K562 (cell line): Measurements from ENCODE around the gene KCTD8. TPM values are rescaled to one million over a fixed set of nuclear protein-coding genes. Genes with fewer than 3 reads are reported as not detected.

Experiments used
- ATAC-seq: fragments of 200-7000 bp; cut with Tn5 transposase; 3 replicates; pipeline ENCODE4 v1.9.1; 2020; ENCODE audit warnings: moderate library complexity
- BruUV-seq: library from RNA; stranded (reverse); fragments of 400-500 nt; replicated peaks from 2 replicates; lab custom pipeline; 2021; lab: Mats Ljungman, UMichigan
- CTCF ChIA-PET: fragments of 300-600 bp; formaldehyde crosslinking; extraction: SDS; loops from one replicate; lab custom pipeline; 2021; ENCODE audit warnings: low intra/inter-chr PET ratio; lab: Yijun Ruan, JAX
- POLR2A ChIA-PET: fragments of 300-600, 350-650 bp; sonication (Branson Sonifier 250); formaldehyde crosslinking; extraction: SDS; loops from one replicate; lab custom pipeline; 2021; ENCODE audit warnings: antibody characterized with exemption, inconsistent platforms; lab: Yijun Ruan, JAX
- DNase-seq, 4 experiments: peaks; one replicate each; pipeline versions ENCODE4 v3.0.0 to v3.0.0-alpha.2; 2011 to 2018; ENCODE audit warnings: low spot score in 3 of 4, mixed read lengths in 3 of 4; ENCODE audit errors: extremely low read depth in 1 of 4
- FAIRE-seq: peaks from 2 replicates; lab custom pipeline; 2011; peaks lifted over from hg19 to GRCh38; lab: Jason Lieb, UNC
- H2AFZ ChIP-seq: 2 replicates; pipeline ENCODE4 v1.6.0; 2011; ENCODE audit warnings: low read depth, low read length, control low read depth, inconsistent platforms
- H3K27ac ChIP-seq: fragments of 200-600 bp; 3 replicates; pipeline ENCODE4 v1.8.0; 2011; ENCODE audit warnings: low read depth, mild to moderate bottlenecking, control low read depth, inconsistent platforms, low read length, moderate library complexity, mixed read lengths; ENCODE audit errors: extremely low read depth
- H3K27me3 ChIP-seq, 2 experiments: fragments of 300-600 bp in 1 of 2; 2 replicates in 1 of 2; 3 replicates in 1 of 2; pipeline versions ENCODE4 v1.6.0 to v1.8.0; 2011; ENCODE audit warnings: inconsistent platforms in 2 of 2, low read length in 2 of 2, mild to moderate bottlenecking in 1 of 2, mixed read lengths in 1 of 2, moderate library complexity in 1 of 2; ENCODE audit not compliant: control insufficient read depth in 2 of 2, insufficient read depth in 2 of 2
- H3K36me3 ChIP-seq: fragments of 300-600 bp; 3 replicates; pipeline ENCODE4 v1.8.0; 2011; ENCODE audit warnings: mild to moderate bottlenecking, low read length, inconsistent platforms; ENCODE audit not compliant: control insufficient read depth, insufficient read depth
- H3K4me1 ChIP-seq, 2 experiments: fragments of 200-600 bp in 1 of 2; replicated peaks in 1 of 2; 2 replicates in 1 of 2; 3 replicates in 1 of 2; pipeline versions ENCODE4 v1.5.1 to v1.8.0; 2011; ENCODE audit warnings: inconsistent platforms in 2 of 2, low read length in 2 of 2, mild to moderate bottlenecking in 1 of 2, mixed read lengths in 1 of 2, moderate library complexity in 1 of 2; ENCODE audit not compliant: control insufficient read depth in 2 of 2, insufficient read depth in 2 of 2
- H3K4me2 ChIP-seq: 2 replicates; pipeline ENCODE4 v1.6.1; 2011; ENCODE audit warnings: low read length, control low read depth, inconsistent platforms, mixed read lengths; ENCODE audit not compliant: insufficient read depth
- H3K4me3 ChIP-seq: fragments of 200-600 bp; sonication (generic), shearing (Covaris generic); 2 replicates; pipeline ENCODE4 v1.5.1; 2016; ENCODE audit warnings: control low read depth, inconsistent platforms
- H3K79me2 ChIP-seq: fragments of 200-600 bp; 3 replicates; pipeline ENCODE4 v1.8.0; 2011; ENCODE audit warnings: low read length, inconsistent platforms; ENCODE audit not compliant: control insufficient read depth, insufficient read depth
- H3K9ac ChIP-seq, 2 experiments: 2 replicates each; pipeline versions ENCODE4 v1.6.0 to v1.6.1; 2011; ENCODE audit warnings: low read depth in 2 of 2, low read length in 2 of 2, control low read depth in 1 of 2, inconsistent platforms in 1 of 2, mild to moderate bottlenecking in 1 of 2, mixed read lengths in 1 of 2; ENCODE audit not compliant: insufficient read depth in 1 of 2
- H3K9me1 ChIP-seq: one replicate; pipeline ENCODE4 v1.6.0; 2011; ENCODE audit warnings: inconsistent platforms, mild to moderate bottlenecking, low read length, moderate library complexity; ENCODE audit not compliant: control insufficient read depth, insufficient read depth
- H3K9me3 ChIP-seq: replicated peaks from 2 replicates; pipeline ENCODE4 v1.5.1; 2011; ENCODE audit warnings: low read depth, low read length, inconsistent platforms; ENCODE audit not compliant: control insufficient read depth, insufficient read depth
- H4K20me1 ChIP-seq: replicated peaks from 2 replicates; pipeline ENCODE4 v1.6.1; 2011; ENCODE audit warnings: low read length, inconsistent platforms, mixed read lengths; ENCODE audit not compliant: control insufficient read depth, insufficient read depth
- BACH1 ChIP-seq: fragments of 200-800 bp; sonication (Bioruptor generic); IDR thresholded peaks from 2 replicates; pipeline ENCODE4 v1.6.1; 2016; ENCODE audit warnings: missing genetic modification characterization, missing compliant biosample characterization
- EP400 ChIP-seq: fragments of 450-650 bp; IDR thresholded peaks from 2 replicates; pipeline ENCODE4 v1.6.1; 2017; ENCODE audit warnings: antibody characterized with exemption, mild to moderate bottlenecking, moderate library complexity
- ERF ChIP-seq: fragments of 450-650 bp; formaldehyde crosslinking; IDR thresholded peaks from 2 replicates; pipeline ENCODE4 v1.4.0; 2020; ENCODE audit warnings: mild to moderate bottlenecking, mixed read lengths
- MCM5 ChIP-seq: fragments of 450-650 bp; IDR thresholded peaks from 2 replicates; pipeline ENCODE4 v1.6.1; 2016; ENCODE audit warnings: low read depth
- MEF2D ChIP-seq: conservative IDR thresholded peaks from 2 replicates; pipeline ENCODE4 v1.6.1; 2016; ENCODE audit warnings: low read depth, missing genetic modification characterization, missing compliant biosample characterization
- SNIP1 ChIP-seq: fragments of 450-650 bp; IDR thresholded peaks from 2 replicates; pipeline ENCODE4 v1.7.1; 2017; ENCODE audit warnings: low read depth, mild to moderate bottlenecking
- TEAD4 ChIP-seq, 2 experiments: sonication (generic) in 1 of 2; formaldehyde crosslinking in 1 of 2; IDR thresholded peaks; 2 replicates each; pipeline versions ENCODE4 v1.6.1 to v1.8.0; 2012 to 2022; ENCODE audit warnings: borderline replicate concordance in 1 of 2, inconsistent platforms in 1 of 2, low read length in 1 of 2, mild to moderate bottlenecking in 1 of 2, missing genetic modification reagents in 1 of 2
- ZBED1 ChIP-seq: IDR thresholded peaks from 2 replicates; pipeline ENCODE4 v1.6.1; 2014
- ZNF12 ChIP-seq: sonication (generic); formaldehyde crosslinking; IDR thresholded peaks from 2 replicates; pipeline ENCODE4 v1.4.0; 2020; ENCODE audit warnings: mild to moderate bottlenecking, missing genetic modification reagents
- ZNF124 ChIP-seq: sonication (generic); formaldehyde crosslinking; IDR thresholded peaks from 2 replicates; pipeline ENCODE4 v1.8.1; 2022; ENCODE audit warnings: missing genetic modification reagents
- ZNF324 ChIP-seq: fragments of 250-450 bp; sonication (Bioruptor Pico); IDR thresholded peaks from 2 replicates; pipeline ENCODE4 v1.4.0; 2020; ENCODE audit warnings: mild to moderate bottlenecking
- whole genome bisulfite sequencing: fragments of 100-300 bp; shearing (Covaris generic); methylation state at CpG from one replicate; pipeline ENCODE4 v1.1.6; 2016; ENCODE audit warnings: low coverage, mixed read lengths; ENCODE audit not compliant: insufficient coverage; ENCODE audit errors: missing lambda C conversion rate; 5-methylcytosine and 5-hydroxymethylcytosine counted together
- in situ Hi-C: fragments of 300-500 bp; cut with MboI; formaldehyde crosslinking; loops from 4 replicates; pipeline ENCODE4 v1.15.0; 2018; ENCODE audit warnings: inconsistent platforms, mixed read lengths
- intact Hi-C: fragments of 100-400 bp; cut with micrococcal nuclease; formaldehyde crosslinking; loops from 2 replicates; pipeline ENCODE4 v1.14.2; 2022
- polyA plus RNA-seq, 8 experiments: library from polyadenylated mRNA; depleted of rRNA in 4 of 8; stranded (reverse) in 5 of 8; unstranded in 3 of 8; fragments of >200 nt; fragmentation: Nextera tagmentation in 2 of 8; fragmentation: Illumina TruSeq in 1 of 8; extraction: Ambion mirVana in 2 of 8; extraction: Trizol in 1 of 8; gene quantifications; 2 replicates each; pipeline versions ENCODE4 v1.2.1 to v1.2.3, GENCODE V29; 2011 to 2014; ENCODE audit warnings: inconsistent platforms in 1 of 8, missing spikeins in 1 of 8
- total RNA-seq, 7 experiments: library from RNA; depleted of rRNA in 6 of 7; stranded (reverse); fragments of >200 nt in 6 of 7; fragmentation: Illumina TruSeq in 2 of 7; extraction: Trizol in 2 of 7; gene quantifications; 2 replicates each; pipeline versions ENCODE4 v1.2.1 to v1.2.3, GENCODE V29; 2011 to 2021; ENCODE audit warnings: low replicate concordance in 1 of 7
- TF ChIP-seq, protein P1 (sequence below): sonication (generic); formaldehyde crosslinking; IDR thresholded peaks from 2 replicates; pipeline ENCODE4 v1.8.0; 2022; ENCODE audit warnings: mild to moderate bottlenecking, missing genetic modification reagents
- TF ChIP-seq, protein P2 (sequence below), 2 experiments: fragments of 250-450 bp in 1 of 2; fragments of 450-650 bp in 1 of 2; sonication (Bioruptor Pico) in 1 of 2; IDR thresholded peaks; 2 replicates each; pipeline versions ENCODE4 v1.6.1 to v1.8.0; 2016 to 2021; ENCODE audit warnings: mild to moderate bottlenecking in 2 of 2, moderate library complexity in 2 of 2, missing compliant biosample characterization in 1 of 2, missing genetic modification characterization in 1 of 2
- TF ChIP-seq, protein P3 (sequence below): fragments of 250-450 bp; sonication (Bioruptor Pico); IDR thresholded peaks from 2 replicates; pipeline ENCODE4 v1.9.0; 2021; ENCODE audit warnings: mild to moderate bottlenecking, inconsistent platforms
- TF ChIP-seq, protein P4 (sequence below): fragments of 250-450 bp; sonication (Bioruptor Pico); IDR thresholded peaks from 2 replicates; pipeline ENCODE4 v1.4.0; 2020; ENCODE audit warnings: mild to moderate bottlenecking

KCTD8 gene
- total and polyA plus RNA-seq, 9 of the 15 experiments (the other 6 are each of a cell fraction or from before 2014, with no cell fraction given), result not detected

DNA sequence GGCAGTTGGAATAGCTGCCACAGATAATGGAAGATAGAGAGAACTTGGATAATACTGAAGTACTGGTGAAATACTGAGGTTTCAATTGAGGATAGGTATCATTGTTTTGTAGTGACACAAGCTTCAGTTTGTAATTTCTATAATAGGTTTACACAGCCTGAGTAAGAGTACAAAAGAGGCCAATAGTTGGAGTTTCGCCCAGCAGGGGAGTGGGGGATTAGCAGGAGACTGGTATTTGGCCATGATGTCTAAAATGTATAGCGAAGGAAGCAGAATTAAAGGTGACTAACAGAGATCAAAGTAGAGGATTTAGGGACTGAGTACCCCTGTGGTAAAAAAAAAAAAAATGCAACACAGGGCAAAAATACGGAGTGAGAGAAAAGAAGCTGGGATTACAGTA, 129.5 kb downstream of the KCTD8 start:
- POLR2A ChIA-PET, result no interaction called here
- Histone ChIP-seq H3K4me2 (no peak overlapping the region), H3K4me1 (no peaks in the 10 kb centered on the region), H3K27me3 (no peaks in the 10 kb centered on the region), H3K9me3 (no peaks in the 10 kb centered on the region), H3K79me2 (no peaks in the 10 kb centered on the region), H2AFZ (no peak overlapping the region), H3K27ac (no peak overlapping the region), H3K9ac (no peak overlapping the region), H3K9me1 (no peaks in the 10 kb centered on the region), H3K36me3 (no peaks in the 10 kb centered on the region), H4K20me1 (no peaks in the 10 kb centered on the region), H3K4me3 (no peak overlapping the region)
- no peak for FAIRE-seq
- in situ Hi-C loops (no loop called here), intact Hi-C loops (no loop called here)
- CTCF ChIA-PET, result no interaction called here
- WGBS, result 5% methylated on average over 3 of the region's 3 CpGs
- no peak for ATAC-seq
- BruUV-seq, result no TSS peak
- no peak for DNase-seq
- TF ChIP-seq ZNF124 (no peak), MEF2D (tag) (no peak), BACH1 (tag) (no peak), ERF (no peak), ZBED1 (no peak), TEAD4 (IDR thresholded peaks at IDR 0.05; ENCODE audit: low read length) (no peak), TEAD4 (CRISPR knock-in tag; IDR thresholded peaks at IDR 0.05; ENCODE audit: borderline replicate concordance) (no peak), MCM5 (no peak), ZNF12 (CRISPR knock-in tag) (no peak), ZNF324 (no peak), EP400 (no peak), SNIP1 (no peak)
- TF ChIP-seq, protein P1, sequence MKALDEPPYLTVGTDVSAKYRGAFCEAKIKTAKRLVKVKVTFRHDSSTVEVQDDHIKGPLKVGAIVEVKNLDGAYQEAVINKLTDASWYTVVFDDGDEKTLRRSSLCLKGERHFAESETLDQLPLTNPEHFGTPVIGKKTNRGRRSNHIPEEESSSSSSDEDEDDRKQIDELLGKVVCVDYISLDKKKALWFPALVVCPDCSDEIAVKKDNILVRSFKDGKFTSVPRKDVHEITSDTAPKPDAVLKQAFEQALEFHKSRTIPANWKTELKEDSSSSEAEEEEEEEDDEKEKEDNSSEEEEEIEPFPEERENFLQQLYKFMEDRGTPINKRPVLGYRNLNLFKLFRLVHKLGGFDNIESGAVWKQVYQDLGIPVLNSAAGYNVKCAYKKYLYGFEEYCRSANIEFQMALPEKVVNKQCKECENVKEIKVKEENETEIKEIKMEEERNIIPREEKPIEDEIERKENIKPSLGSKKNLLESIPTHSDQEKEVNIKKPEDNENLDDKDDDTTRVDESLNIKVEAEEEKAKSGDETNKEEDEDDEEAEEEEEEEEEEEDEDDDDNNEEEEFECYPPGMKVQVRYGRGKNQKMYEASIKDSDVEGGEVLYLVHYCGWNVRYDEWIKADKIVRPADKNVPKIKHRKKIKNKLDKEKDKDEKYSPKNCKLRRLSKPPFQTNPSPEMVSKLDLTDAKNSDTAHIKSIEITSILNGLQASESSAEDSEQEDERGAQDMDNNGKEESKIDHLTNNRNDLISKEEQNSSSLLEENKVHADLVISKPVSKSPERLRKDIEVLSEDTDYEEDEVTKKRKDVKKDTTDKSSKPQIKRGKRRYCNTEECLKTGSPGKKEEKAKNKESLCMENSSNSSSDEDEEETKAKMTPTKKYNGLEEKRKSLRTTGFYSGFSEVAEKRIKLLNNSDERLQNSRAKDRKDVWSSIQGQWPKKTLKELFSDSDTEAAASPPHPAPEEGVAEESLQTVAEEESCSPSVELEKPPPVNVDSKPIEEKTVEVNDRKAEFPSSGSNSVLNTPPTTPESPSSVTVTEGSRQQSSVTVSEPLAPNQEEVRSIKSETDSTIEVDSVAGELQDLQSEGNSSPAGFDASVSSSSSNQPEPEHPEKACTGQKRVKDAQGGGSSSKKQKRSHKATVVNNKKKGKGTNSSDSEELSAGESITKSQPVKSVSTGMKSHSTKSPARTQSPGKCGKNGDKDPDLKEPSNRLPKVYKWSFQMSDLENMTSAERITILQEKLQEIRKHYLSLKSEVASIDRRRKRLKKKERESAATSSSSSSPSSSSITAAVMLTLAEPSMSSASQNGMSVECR (CRISPR knock-in tag), result no peak
- TF ChIP-seq, protein P2, sequence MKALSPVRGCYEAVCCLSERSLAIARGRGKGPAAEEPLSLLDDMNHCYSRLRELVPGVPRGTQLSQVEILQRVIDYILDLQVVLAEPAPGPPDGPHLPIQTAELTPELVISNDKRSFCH (CRISPR knock-in tag; IDR thresholded peaks at IDR 0.05), result no peak
- TF ChIP-seq, protein P2 (tag; IDR thresholded peaks at IDR 0.05), result no peak
- TF ChIP-seq, protein P3, sequence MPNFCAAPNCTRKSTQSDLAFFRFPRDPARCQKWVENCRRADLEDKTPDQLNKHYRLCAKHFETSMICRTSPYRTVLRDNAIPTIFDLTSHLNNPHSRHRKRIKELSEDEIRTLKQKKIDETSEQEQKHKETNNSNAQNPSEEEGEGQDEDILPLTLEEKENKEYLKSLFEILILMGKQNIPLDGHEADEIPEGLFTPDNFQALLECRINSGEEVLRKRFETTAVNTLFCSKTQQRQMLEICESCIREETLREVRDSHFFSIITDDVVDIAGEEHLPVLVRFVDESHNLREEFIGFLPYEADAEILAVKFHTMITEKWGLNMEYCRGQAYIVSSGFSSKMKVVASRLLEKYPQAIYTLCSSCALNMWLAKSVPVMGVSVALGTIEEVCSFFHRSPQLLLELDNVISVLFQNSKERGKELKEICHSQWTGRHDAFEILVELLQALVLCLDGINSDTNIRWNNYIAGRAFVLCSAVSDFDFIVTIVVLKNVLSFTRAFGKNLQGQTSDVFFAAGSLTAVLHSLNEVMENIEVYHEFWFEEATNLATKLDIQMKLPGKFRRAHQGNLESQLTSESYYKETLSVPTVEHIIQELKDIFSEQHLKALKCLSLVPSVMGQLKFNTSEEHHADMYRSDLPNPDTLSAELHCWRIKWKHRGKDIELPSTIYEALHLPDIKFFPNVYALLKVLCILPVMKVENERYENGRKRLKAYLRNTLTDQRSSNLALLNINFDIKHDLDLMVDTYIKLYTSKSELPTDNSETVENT (CRISPR knock-in tag), result no peak
- TF ChIP-seq, protein P4, sequence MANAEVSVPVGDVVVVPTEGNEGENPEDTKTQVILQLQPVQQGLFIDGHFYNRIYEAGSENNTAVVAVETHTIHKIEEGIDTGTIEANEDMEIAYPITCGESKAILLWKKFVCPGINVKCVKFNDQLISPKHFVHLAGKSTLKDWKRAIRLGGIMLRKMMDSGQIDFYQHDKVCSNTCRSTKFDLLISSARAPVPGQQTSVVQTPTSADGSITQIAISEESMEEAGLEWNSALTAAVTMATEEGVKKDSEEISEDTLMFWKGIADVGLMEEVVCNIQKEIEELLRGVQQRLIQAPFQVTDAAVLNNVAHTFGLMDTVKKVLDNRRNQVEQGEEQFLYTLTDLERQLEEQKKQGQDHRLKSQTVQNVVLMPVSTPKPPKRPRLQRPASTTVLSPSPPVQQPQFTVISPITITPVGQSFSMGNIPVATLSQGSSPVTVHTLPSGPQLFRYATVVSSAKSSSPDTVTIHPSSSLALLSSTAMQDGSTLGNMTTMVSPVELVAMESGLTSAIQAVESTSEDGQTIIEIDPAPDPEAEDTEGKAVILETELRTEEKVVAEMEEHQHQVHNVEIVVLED (CRISPR knock-in tag), result no peak
